Neural cell (in vitro differentiated cells): ENCODE results near the gene LRP2. TPM values are rescaled to one million over a fixed set of nuclear protein-coding genes. Genes with fewer than 3 reads are reported as not detected.

Source experiments
- H2AFZ ChIP-seq: fragments of 200-600, 300-800 bp; sonication (generic), shearing (Covaris generic); 2 replicates; pipeline ENCODE4 v1.6.0; 2014; ENCODE audit warnings: low read depth, mild to moderate bottlenecking, antibody characterized with exemption, low read length, moderate library complexity
- H3F3A ChIP-seq: fragments of 200-600 bp; shearing (Covaris generic); 2 replicates; pipeline ENCODE4 v1.6.1; 2016; ENCODE audit warnings: mild to moderate bottlenecking, moderate library complexity, mixed read lengths, antibody characterized with exemption, low read length; ENCODE audit not compliant: insufficient read depth, poor library complexity, severe bottlenecking
- H3K27ac ChIP-seq: fragments of 200-600, 300-800 bp; sonication (generic), shearing (Covaris generic); 2 replicates; pipeline ENCODE4 v1.5.1; 2014; ENCODE audit warnings: mild to moderate bottlenecking, low read length, moderate library complexity
- H3K27me3 ChIP-seq: fragments of 300-800, 200-600 bp; sonication (generic), shearing (Covaris generic); 2 replicates; pipeline ENCODE4 v1.6.0; 2014; ENCODE audit warnings: mild to moderate bottlenecking, low read depth, low read length, moderate library complexity; ENCODE audit not compliant: insufficient read depth
- H3K36me3 ChIP-seq: fragments of 300-800, 200-600 bp; sonication (generic), shearing (Covaris generic); 2 replicates; pipeline ENCODE4 v1.5.1; 2014; ENCODE audit warnings: mild to moderate bottlenecking, antibody characterized with exemption, low read length, moderate library complexity; ENCODE audit not compliant: insufficient read depth
- H3K4me2 ChIP-seq: fragments of 300-800, 200-600 bp; sonication (generic), shearing (Covaris generic); 2 replicates; pipeline ENCODE4 v1.6.0; 2014; ENCODE audit warnings: mild to moderate bottlenecking, low read length
- H3K4me3 ChIP-seq: fragments of 300-800, 200-600 bp; sonication (generic), shearing (Covaris generic); 2 replicates; pipeline ENCODE4 v1.5.1; 2014; ENCODE audit warnings: mild to moderate bottlenecking, low read length, moderate library complexity
- H3K79me2 ChIP-seq: fragments of 200-600 bp; shearing (Covaris generic); replicated peaks from 2 replicates; pipeline ENCODE4 v1.6.0; 2014; ENCODE audit warnings: mild to moderate bottlenecking, low read length, moderate library complexity; ENCODE audit not compliant: insufficient read depth
- H3K9ac ChIP-seq: fragments of 300-800, 200-600 bp; sonication (generic), shearing (Covaris generic); 2 replicates; pipeline ENCODE4 v1.6.1; 2016; ENCODE audit warnings: mild to moderate bottlenecking, low read length, mixed read lengths
- H3K9me2 ChIP-seq: fragments of 200-600 bp; shearing (Covaris generic); 2 replicates; pipeline ENCODE4 v1.6.1; 2016; ENCODE audit warnings: mild to moderate bottlenecking, low read length, mixed read lengths; ENCODE audit not compliant: insufficient read depth
- H3K9me3 ChIP-seq: fragments of 200-600, 300-800 bp; sonication (generic), shearing (Covaris generic); 2 replicates; pipeline ENCODE4 v1.6.1; 2016; ENCODE audit warnings: mild to moderate bottlenecking, mixed run types, low read length, moderate library complexity, mixed read lengths
- H4K20me1 ChIP-seq: fragments of 200-600 bp; shearing (Covaris generic); 2 replicates; pipeline ENCODE4 v1.6.1; 2016; ENCODE audit warnings: mild to moderate bottlenecking, mixed run types; ENCODE audit not compliant: insufficient read depth
- EP300 ChIP-seq: fragments of 450-650 bp; conservative IDR thresholded peaks from 2 replicates; pipeline ENCODE4 v1.6.1; 2014; ENCODE audit warnings: antibody characterized with exemption, mild to moderate bottlenecking, moderate library complexity; ENCODE audit not compliant: poor library complexity, severe bottlenecking
- EZH2 ChIP-seq: fragments of 200-600, 300-800 bp; shearing (Covaris generic), sonication (generic); IDR thresholded peaks from 2 replicates; pipeline ENCODE4 v1.6.1; 2014; ENCODE audit warnings: antibody characterized with exemption, low read length, borderline replicate concordance, mild to moderate bottlenecking; ENCODE audit not compliant: insufficient read depth, poor library complexity, severe bottlenecking
- MXI1 ChIP-seq: fragments of 450-650 bp; conservative IDR thresholded peaks from 2 replicates; pipeline ENCODE4 v1.6.1; 2014; ENCODE audit warnings: antibody characterized with exemption, mild to moderate bottlenecking; ENCODE audit not compliant: poor library complexity, severe bottlenecking
- POLR2AphosphoS5 ChIP-seq: IDR thresholded peaks from 2 replicates; pipeline ENCODE4 v1.6.1; 2012
- RAD21 ChIP-seq: fragments of 450-650 bp; conservative IDR thresholded peaks from 2 replicates; pipeline ENCODE4 v1.6.1; 2014; ENCODE audit warnings: antibody characterized with exemption, mild to moderate bottlenecking, moderate library complexity
- SMC3 ChIP-seq: fragments of 450-650 bp; conservative IDR thresholded peaks from 2 replicates; pipeline ENCODE4 v1.6.1; 2014; ENCODE audit warnings: antibody characterized with exemption, mild to moderate bottlenecking, moderate library complexity; ENCODE audit not compliant: poor library complexity
- TAF1 ChIP-seq: IDR thresholded peaks from 2 replicates; pipeline ENCODE4 v1.6.1; 2012; ENCODE audit warnings: low read depth
- polyA plus RNA-seq: library from polyadenylated mRNA; depleted of rRNA; stranded (reverse); fragments of >200 nt; gene quantifications from 2 replicates; pipeline ENCODE4 v1.2.3, GENCODE V29; 2014
- TF ChIP-seq, protein P1 (sequence below): IDR thresholded peaks from 2 replicates; pipeline ENCODE4 v1.6.1; 2012; ENCODE audit warnings: borderline replicate concordance
- TF ChIP-seq, protein P2 (sequence below): fragments of 450-650 bp; IDR thresholded peaks from 2 replicates; pipeline ENCODE4 v1.5.1; 2014; ENCODE audit warnings: antibody characterized with exemption, mild to moderate bottlenecking, moderate library complexity; ENCODE audit not compliant: poor library complexity, severe bottlenecking

LRP2 gene
- polyA plus RNA-seq, 1 donor from 2014 or later, result 1.8 TPM

DNA sequence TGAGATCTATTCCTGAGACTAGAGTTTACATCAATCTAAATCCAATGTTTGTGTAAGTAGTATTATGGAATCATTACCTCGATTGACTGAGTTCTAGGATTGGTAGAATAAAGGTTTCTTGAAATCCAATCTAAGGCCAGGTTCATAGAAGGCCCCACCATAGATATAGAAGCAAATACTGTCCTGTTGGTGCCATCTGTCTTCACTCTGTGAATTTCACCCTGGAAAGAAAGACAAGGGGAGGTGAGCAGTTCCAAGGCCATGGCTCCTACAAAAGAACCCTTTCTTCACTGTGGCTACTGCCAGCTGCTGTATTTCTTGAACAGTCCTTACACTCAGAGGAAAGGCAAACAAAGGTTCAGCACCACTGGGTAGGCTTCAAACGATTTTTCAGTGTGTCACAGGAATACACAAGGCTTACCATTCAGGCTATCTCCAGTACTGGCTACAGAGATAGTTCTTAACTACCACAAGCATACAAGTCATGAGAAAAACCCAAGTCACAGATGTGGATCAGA lies 137.0 kb downstream of the LRP2 start:
- Histone ChIP-seq H3K9ac (no peak overlapping the region), H2AFZ (no peak overlapping the region)
- TF ChIP-seq EZH2 (no peak), POLR2AphosphoS5 (no peak), MXI1 (no peak), RAD21 (no peak), TAF1 (no peak), EP300 (no peak), SMC3 (no peak)
- TF ChIP-seq, protein P1, sequence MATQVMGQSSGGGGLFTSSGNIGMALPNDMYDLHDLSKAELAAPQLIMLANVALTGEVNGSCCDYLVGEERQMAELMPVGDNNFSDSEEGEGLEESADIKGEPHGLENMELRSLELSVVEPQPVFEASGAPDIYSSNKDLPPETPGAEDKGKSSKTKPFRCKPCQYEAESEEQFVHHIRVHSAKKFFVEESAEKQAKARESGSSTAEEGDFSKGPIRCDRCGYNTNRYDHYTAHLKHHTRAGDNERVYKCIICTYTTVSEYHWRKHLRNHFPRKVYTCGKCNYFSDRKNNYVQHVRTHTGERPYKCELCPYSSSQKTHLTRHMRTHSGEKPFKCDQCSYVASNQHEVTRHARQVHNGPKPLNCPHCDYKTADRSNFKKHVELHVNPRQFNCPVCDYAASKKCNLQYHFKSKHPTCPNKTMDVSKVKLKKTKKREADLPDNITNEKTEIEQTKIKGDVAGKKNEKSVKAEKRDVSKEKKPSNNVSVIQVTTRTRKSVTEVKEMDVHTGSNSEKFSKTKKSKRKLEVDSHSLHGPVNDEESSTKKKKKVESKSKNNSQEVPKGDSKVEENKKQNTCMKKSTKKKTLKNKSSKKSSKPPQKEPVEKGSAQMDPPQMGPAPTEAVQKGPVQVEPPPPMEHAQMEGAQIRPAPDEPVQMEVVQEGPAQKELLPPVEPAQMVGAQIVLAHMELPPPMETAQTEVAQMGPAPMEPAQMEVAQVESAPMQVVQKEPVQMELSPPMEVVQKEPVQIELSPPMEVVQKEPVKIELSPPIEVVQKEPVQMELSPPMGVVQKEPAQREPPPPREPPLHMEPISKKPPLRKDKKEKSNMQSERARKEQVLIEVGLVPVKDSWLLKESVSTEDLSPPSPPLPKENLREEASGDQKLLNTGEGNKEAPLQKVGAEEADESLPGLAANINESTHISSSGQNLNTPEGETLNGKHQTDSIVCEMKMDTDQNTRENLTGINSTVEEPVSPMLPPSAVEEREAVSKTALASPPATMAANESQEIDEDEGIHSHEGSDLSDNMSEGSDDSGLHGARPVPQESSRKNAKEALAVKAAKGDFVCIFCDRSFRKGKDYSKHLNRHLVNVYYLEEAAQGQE, result no peak
- TF ChIP-seq, protein P2, sequence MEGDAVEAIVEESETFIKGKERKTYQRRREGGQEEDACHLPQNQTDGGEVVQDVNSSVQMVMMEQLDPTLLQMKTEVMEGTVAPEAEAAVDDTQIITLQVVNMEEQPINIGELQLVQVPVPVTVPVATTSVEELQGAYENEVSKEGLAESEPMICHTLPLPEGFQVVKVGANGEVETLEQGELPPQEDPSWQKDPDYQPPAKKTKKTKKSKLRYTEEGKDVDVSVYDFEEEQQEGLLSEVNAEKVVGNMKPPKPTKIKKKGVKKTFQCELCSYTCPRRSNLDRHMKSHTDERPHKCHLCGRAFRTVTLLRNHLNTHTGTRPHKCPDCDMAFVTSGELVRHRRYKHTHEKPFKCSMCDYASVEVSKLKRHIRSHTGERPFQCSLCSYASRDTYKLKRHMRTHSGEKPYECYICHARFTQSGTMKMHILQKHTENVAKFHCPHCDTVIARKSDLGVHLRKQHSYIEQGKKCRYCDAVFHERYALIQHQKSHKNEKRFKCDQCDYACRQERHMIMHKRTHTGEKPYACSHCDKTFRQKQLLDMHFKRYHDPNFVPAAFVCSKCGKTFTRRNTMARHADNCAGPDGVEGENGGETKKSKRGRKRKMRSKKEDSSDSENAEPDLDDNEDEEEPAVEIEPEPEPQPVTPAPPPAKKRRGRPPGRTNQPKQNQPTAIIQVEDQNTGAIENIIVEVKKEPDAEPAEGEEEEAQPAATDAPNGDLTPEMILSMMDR, result no peak

DNA sequence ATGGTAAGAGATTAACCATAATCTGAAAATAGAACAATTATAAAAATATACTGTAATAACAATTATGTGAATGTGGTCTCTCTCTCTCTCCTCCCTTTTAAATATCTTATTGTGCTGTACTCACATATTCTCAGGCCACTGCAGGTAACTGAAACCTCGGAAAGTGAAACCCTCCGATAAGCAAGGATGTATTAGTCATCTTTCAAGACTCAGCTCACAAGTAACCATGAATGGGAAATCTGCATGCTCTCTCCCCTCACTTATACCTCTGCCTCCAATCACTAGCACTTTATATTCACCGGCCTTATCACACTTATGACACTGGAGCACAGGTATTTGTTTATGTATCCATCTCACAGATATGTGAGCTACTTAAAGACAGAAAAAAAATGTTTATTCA lies 139.7 kb downstream of the LRP2 start:
- H4K20me1 ChIP-seq, result no peaks in the 10 kb centered on the region
- H3K27ac ChIP-seq, result no peak overlapping the region
- TF ChIP-seq, protein P2, result no peak
- TF ChIP-seq TAF1 (no peak), POLR2AphosphoS5 (no peak), EP300 (no peak)
- no peaks in the 10 kb centered on the region for H3K9me2 ChIP-seq
- no peak overlapping the region for H2AFZ ChIP-seq
- H3K9me3 ChIP-seq, result no peaks in the 10 kb centered on the region
- H3F3A ChIP-seq, result no peaks in the 10 kb centered on the region
- no peaks in the 10 kb centered on the region for H3K79me2 ChIP-seq
- H3K4me3 ChIP-seq, result no peak overlapping the region
- H3K9ac ChIP-seq, result no peak overlapping the region
- H3K36me3 ChIP-seq, result no peaks in the 10 kb centered on the region
- H3K4me2 ChIP-seq, result no peak overlapping the region
- H3K27me3 ChIP-seq, result no peaks in the 10 kb centered on the region

More for the DNA sequence above, 137.0 kb downstream of the LRP2 start:
- Histone ChIP-seq H3K4me2 (no peak overlapping the region), H3K79me2 (no peaks in the 10 kb centered on the region), H3F3A (no peaks in the 10 kb centered on the region), H4K20me1 (no peaks in the 10 kb centered on the region), H3K36me3 (no peaks in the 10 kb centered on the region), H3K27me3 (no peaks in the 10 kb centered on the region), H3K9me3 (no peaks in the 10 kb centered on the region), H3K4me3 (no peak overlapping the region), H3K27ac (no peak overlapping the region), H3K9me2 (no peaks in the 10 kb centered on the region)
